Progenitor cell of endocrine pancreas (in vitro differentiated cells): Measurements from ENCODE around the gene EMP3. TPM values are rescaled to one million over a fixed set of nuclear protein-coding genes. Genes with fewer than 3 reads are reported as not detected.

Experiments
- DNase-seq: peaks from one replicate; pipeline ENCODE4 v3.0.0; 2021; ENCODE audit warnings: low spot score; ENCODE audit not compliant: unreplicated experiment
- H3K27ac Mint-ChIP-seq: 2 replicates; pipeline ENCODE4 v1.8.0; 2021; ENCODE audit warnings: mild to moderate bottlenecking, moderate library complexity, mixed read lengths
- H3K27me3 Mint-ChIP-seq: 2 replicates; pipeline ENCODE4 v1.8.0; 2021; ENCODE audit warnings: mixed read lengths
- H3K36me3 Mint-ChIP-seq: 2 replicates; pipeline ENCODE4 v1.8.0; 2022; ENCODE audit warnings: mixed read lengths; ENCODE audit not compliant: insufficient read depth
- H3K4me1 Mint-ChIP-seq: 2 replicates; pipeline ENCODE4 v1.8.0; 2021; ENCODE audit warnings: low read depth, mixed read lengths
- H3K4me3 Mint-ChIP-seq: 2 replicates; pipeline ENCODE4 v1.8.0; 2021; ENCODE audit warnings: low read depth, mild to moderate bottlenecking, moderate library complexity, mixed read lengths
- H3K9me3 Mint-ChIP-seq: 2 replicates; pipeline ENCODE4 v1.8.0; 2021; ENCODE audit warnings: low read depth, mixed read lengths
- long read RNA-seq: library from polyadenylated mRNA; unstranded; transcript quantifications from one replicate; pipeline ENCODE4 v2.0.0, GENCODE V29; 2020
- total RNA-seq: library from RNA; stranded (reverse); gene quantifications from 2 replicates; pipeline ENCODE4 v1.2.1, GENCODE V29; 2021
- TF ChIP-seq, protein P1 (sequence below): fragments of 200-600 bp; sonication (generic); IDR thresholded peaks from one replicate; pipeline ENCODE4 v1.5.0; 2021; ENCODE audit warnings: antibody characterized with exemption, mild to moderate bottlenecking; ENCODE audit not compliant: unreplicated experiment

EMP3 gene, protein sequence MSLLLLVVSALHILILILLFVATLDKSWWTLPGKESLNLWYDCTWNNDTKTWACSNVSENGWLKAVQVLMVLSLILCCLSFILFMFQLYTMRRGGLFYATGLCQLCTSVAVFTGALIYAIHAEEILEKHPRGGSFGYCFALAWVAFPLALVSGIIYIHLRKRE
- total RNA-seq: 2.9 and 3.8 TPM in 2 replicates
- long read RNA-seq: 0 reads

DNA sequence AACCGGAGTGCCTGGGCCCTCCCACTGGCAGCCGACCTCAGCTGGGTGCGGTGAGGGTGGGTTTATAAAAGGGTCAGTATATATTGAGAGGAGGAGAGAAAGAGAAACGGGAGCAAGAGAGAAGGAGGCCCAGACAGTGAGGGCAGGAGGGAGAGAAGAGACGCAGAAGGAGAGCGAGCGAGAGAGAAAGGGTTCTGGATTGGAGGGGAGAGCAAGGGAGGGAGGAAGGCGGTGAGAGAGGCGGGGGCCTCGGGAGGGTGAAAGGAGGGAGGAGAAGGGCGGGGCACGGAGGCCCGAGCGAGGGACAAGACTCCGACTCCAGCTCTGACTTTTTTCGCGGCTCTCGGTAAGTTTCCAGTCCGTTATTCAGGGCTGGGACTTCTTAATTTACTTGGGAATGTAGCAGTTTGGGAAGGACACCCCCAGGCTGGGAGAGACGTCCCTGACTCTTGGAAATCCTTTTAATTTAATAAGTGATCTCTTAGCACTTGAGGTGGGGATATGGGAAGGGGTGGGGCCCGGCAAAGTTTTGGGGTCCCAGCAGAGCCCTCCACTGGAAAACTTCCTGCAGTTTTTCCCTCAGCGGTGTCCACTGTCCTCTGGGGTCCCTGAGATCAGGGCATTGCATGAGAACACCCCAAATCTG is at the start of gene EMP3:
Gene EMP3, plus strand, starts transcription at position 288 of the 646 bp plus-strand sequence. CDS start 1,293 bp downstream, outside the sequence.
- Mint-ChIP-seq H3K4me1 (peaks cover 10% of the 10 kb centered on the region), H3K27me3 (peaks cover 16% of the 10 kb centered on the region), H3K9me3 (no peaks in the 10 kb centered on the region), H3K27ac (peak within 1 kb of the TSS; percentile 3), H3K4me3 (peak within 1 kb of the TSS; percentile 50), H3K36me3 (no peaks in the 10 kb centered on the region)
- TF ChIP-seq, protein P1, sequence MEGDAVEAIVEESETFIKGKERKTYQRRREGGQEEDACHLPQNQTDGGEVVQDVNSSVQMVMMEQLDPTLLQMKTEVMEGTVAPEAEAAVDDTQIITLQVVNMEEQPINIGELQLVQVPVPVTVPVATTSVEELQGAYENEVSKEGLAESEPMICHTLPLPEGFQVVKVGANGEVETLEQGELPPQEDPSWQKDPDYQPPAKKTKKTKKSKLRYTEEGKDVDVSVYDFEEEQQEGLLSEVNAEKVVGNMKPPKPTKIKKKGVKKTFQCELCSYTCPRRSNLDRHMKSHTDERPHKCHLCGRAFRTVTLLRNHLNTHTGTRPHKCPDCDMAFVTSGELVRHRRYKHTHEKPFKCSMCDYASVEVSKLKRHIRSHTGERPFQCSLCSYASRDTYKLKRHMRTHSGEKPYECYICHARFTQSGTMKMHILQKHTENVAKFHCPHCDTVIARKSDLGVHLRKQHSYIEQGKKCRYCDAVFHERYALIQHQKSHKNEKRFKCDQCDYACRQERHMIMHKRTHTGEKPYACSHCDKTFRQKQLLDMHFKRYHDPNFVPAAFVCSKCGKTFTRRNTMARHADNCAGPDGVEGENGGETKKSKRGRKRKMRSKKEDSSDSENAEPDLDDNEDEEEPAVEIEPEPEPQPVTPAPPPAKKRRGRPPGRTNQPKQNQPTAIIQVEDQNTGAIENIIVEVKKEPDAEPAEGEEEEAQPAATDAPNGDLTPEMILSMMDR: no peak
- DNase-seq: no peak

DNA sequence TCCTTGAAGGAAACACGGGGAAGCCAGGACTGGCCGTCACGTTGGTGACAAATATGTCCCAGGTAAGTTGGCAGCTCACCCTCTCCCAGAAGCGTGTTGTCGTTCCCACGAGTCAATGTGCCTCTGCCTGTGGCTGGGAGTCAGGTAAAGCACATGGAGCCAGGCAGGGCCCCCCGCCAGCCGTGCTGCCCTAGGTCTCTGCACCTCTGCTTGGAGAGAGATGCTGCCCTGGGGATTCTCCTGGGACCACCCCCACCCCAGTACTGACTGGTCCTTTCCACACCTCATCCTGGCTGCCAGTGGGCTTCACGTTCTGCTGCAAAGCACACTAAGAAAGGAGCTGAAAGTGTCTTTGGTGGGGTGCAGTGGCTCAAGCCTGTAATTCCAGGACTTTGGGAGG is 45.6 kb upstream of the EMP3 start:
- no peaks in the 10 kb centered on the region for H3K27me3 Mint-ChIP-seq
- H3K9me3 Mint-ChIP-seq: peaks cover 1% of the 10 kb centered on the region
- no peaks in the 10 kb centered on the region for H3K4me1 Mint-ChIP-seq
- no peak for DNase-seq
- no peak overlapping the region for H3K4me3 Mint-ChIP-seq
- no peak overlapping the region for H3K27ac Mint-ChIP-seq
- H3K36me3 Mint-ChIP-seq: peaks cover 23% of the 10 kb centered on the region
- TF ChIP-seq, protein P1: no peak

DNA sequence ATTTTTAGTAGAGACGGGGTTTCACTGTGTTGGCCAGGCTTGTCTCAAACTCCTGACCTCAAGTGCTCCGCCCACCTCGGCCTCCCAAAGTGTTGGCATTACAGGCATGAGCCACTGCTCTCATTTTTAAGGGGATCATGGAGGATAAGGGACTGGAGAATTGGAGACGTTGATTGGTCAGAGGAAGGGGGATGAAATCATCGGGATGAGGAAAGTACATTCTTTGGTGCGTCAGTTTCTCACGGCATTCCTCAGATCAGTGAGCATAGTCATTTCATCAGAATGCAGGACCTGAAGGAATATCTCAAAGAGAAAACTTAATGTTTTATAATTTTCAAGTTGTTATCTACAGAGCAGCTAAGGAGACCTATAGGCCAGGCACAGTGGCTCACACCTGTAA is 41.4 kb upstream of the EMP3 start:
- H3K4me1 Mint-ChIP-seq: no peaks in the 10 kb centered on the region
- no peak for DNase-seq
- TF ChIP-seq, protein P1: no peak
- peaks cover 48% of the 10 kb centered on the region for H3K36me3 Mint-ChIP-seq
- no peaks in the 10 kb centered on the region for H3K27me3 Mint-ChIP-seq
- H3K9me3 Mint-ChIP-seq: peaks cover 20% of the 10 kb centered on the region
- H3K4me3 Mint-ChIP-seq: no peak overlapping the region
- no peak overlapping the region for H3K27ac Mint-ChIP-seq

DNA sequence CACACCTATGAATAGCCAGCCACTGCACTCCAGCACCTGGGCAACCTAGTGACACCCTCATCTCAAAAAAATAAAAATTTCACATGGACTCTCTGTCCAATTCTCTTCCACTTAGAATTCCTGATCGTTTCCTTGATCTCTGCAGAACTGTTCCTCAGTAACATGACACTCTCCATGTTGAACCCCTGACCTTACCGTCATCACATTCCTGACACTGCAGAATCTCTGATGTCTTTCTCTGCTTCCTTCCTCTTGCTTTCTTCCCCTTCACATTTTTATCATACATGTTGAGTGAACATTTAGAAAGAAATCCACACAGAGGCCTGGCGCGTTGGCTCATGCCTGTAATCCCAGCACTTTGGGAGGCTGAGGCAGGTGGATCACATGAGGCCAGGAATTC is 40.5 kb upstream of the EMP3 start:
- H3K4me1 Mint-ChIP-seq: no peaks in the 10 kb centered on the region
- H3K36me3 Mint-ChIP-seq: peaks cover 51% of the 10 kb centered on the region
- TF ChIP-seq, protein P1: no peak
- H3K27ac Mint-ChIP-seq: no peak overlapping the region
- no peak overlapping the region for H3K4me3 Mint-ChIP-seq
- peaks cover 20% of the 10 kb centered on the region for H3K9me3 Mint-ChIP-seq
- H3K27me3 Mint-ChIP-seq: no peaks in the 10 kb centered on the region
- no peak for DNase-seq

DNA sequence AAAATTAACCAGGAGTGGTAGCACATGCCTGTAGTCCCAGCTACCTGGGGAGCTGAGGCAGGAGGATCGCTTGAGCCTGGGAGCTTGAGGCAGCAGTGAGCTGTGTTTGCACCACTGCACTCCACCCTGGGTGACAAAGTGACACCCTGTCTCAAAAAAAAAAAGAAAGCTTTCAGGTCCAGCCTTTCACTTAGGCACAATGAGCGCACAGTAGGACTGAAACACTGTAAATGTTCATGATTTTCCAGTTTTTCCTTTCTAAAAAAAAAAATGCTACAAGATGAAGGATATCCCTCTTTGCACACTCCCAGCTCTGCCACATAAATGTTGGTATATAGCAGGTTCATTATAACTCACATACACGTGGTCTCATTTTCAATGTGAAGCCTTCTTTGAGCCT is 37.6 kb upstream of the EMP3 start:
- Mint-ChIP-seq H3K9me3 (peaks cover 20% of the 10 kb centered on the region), H3K27me3 (peaks cover 8% of the 10 kb centered on the region), H3K36me3 (peaks cover 46% of the 10 kb centered on the region), H3K4me3 (no peak overlapping the region), H3K4me1 (no peaks in the 10 kb centered on the region), H3K27ac (no peak overlapping the region)
- no peak for DNase-seq
- TF ChIP-seq, protein P1: no peak
